ENCODE measurements around the gene GRM5. TPM values are rescaled to one million over a fixed set of nuclear protein-coding genes. Genes with fewer than 3 reads are reported as not detected.

The GRM5 gene
- total RNA-seq, 1 donor from 2014 or later, result not detected

- Histone ChIP-seq H3K4me3 (no peak overlapping the region), H3K36me3 (no peaks in the 10 kb centered on the region), H3K27me3 (ENCODE audit: low read depth) (no peaks in the 10 kb centered on the region), H3K9me3 (replicated peaks) (no peaks in the 10 kb centered on the region), H3K4me1 (no peaks in the 10 kb centered on the region), H3K27ac (replicated peaks) (no peak overlapping the region)
- no peak for TF ChIP-seq CTCF (IDR thresholded peaks at IDR 0.05; ENCODE audit: borderline replicate concordance)
- intact Hi-C loops (cut with micrococcal nuclease), result no loop called here
- DNase-seq, result no peak
Measured at GRCh38 chr11:88779577-88779976, 286.2 kb downstream of the GRM5 start.

- Histone ChIP-seq H3K4me1 (no peaks in the 10 kb centered on the region), H3K27ac (replicated peaks) (no peak overlapping the region), H3K4me3 (no peak overlapping the region), H3K27me3 (ENCODE audit: low read depth) (no peaks in the 10 kb centered on the region), H3K36me3 (no peaks in the 10 kb centered on the region), H3K9me3 (replicated peaks) (peaks cover 26% of the 10 kb centered on the region)
- intact Hi-C loops (cut with micrococcal nuclease), result no loop called here
- TF ChIP-seq CTCF (IDR thresholded peaks at IDR 0.05; ENCODE audit: borderline replicate concordance), result no peak
- DNase-seq, result no peak
Measured at GRCh38 chr11:88770475-88771079, 295.2 kb downstream of the GRM5 start.

GRCh38 chr11:88744140-88744539, 321.6 kb downstream of the GRM5 start:
- Histone ChIP-seq H3K27ac (replicated peaks) (no peak overlapping the region), H3K27me3 (ENCODE audit: low read depth) (no peaks in the 10 kb centered on the region), H3K36me3 (no peaks in the 10 kb centered on the region), H3K4me3 (no peak overlapping the region), H3K4me1 (no peaks in the 10 kb centered on the region), H3K9me3 (replicated peaks) (no peaks in the 10 kb centered on the region)
- no peak for TF ChIP-seq CTCF (IDR thresholded peaks at IDR 0.05; ENCODE audit: borderline replicate concordance)
- intact Hi-C loops (cut with micrococcal nuclease), result no loop called here
- no peak for DNase-seq

- no peak for TF ChIP-seq CTCF (IDR thresholded peaks at IDR 0.05; ENCODE audit: borderline replicate concordance)
- no peak for DNase-seq
- no peaks in the 10 kb centered on the region for H3K9me3 ChIP-seq (replicated peaks)
- no peaks in the 10 kb centered on the region for H3K36me3 ChIP-seq
- intact Hi-C loops (cut with micrococcal nuclease), result no loop called here
- H3K27ac ChIP-seq (replicated peaks), result no peak overlapping the region
- no peaks in the 10 kb centered on the region for H3K4me1 ChIP-seq
- H3K4me3 ChIP-seq, result no peak overlapping the region
- H3K27me3 ChIP-seq (ENCODE audit: low read depth), result no peaks in the 10 kb centered on the region
Measured at GRCh38 chr11:88739524-88739923, 326.3 kb downstream of the GRM5 start.

- TF ChIP-seq CTCF (IDR thresholded peaks at IDR 0.05; ENCODE audit: borderline replicate concordance), result no peak
- intact Hi-C loops (cut with micrococcal nuclease), result no loop called here
- no peaks in the 10 kb centered on the region for H3K9me3 ChIP-seq (replicated peaks)
- no peak for DNase-seq
- no peak overlapping the region for H3K27ac ChIP-seq (replicated peaks)
- no peak overlapping the region for H3K4me3 ChIP-seq
- no peaks in the 10 kb centered on the region for H3K36me3 ChIP-seq
- H3K27me3 ChIP-seq (ENCODE audit: low read depth), result no peaks in the 10 kb centered on the region
- H3K4me1 ChIP-seq, result no peaks in the 10 kb centered on the region
Measured at GRCh38 chr11:88709567-88709966, 356.2 kb downstream of the GRM5 start.
